Tibial nerve (tissue), 4 donors: ENCODE data around the gene LRRC15. TPM values are rescaled to one million over a fixed set of nuclear protein-coding genes. Genes with fewer than 3 reads are reported as not detected.

Source experiments
- DNase-seq, 2 donors: peaks; one replicate each; pipeline ENCODE4 v3.0.0-alpha.2; 2019; ENCODE audit warnings: low spot score in 2 of 2
- H3K27ac ChIP-seq, 4 donors: fragments of 200-600 bp; sonication (generic) in 3 of 4; one replicate each; pipeline ENCODE4 v1.5.1; 2017 to 2019; ENCODE audit warnings: mild to moderate bottlenecking in 1 of 4
- H3K27me3 ChIP-seq, 2 donors: fragments of 200-600 bp; sonication (generic) in 1 of 2; one replicate each; pipeline versions ENCODE4 v1.5.1 to v1.6.0; 2017 to 2019
- H3K36me3 ChIP-seq, 3 donors: fragments of 200-600 bp; sonication (generic); one replicate each; pipeline ENCODE4 v1.5.1; 2018 to 2019
- H3K4me1 ChIP-seq, 4 donors: fragments of 200-600 bp; sonication (generic) in 3 of 4; one replicate each; pipeline ENCODE4 v1.5.1; 2017 to 2019
- H3K4me3 ChIP-seq, 4 donors: fragments of 200-600 bp; sonication (generic) in 3 of 4; one replicate each; pipeline ENCODE4 v1.5.1; 2017 to 2019; ENCODE audit warnings: mild to moderate bottlenecking in 1 of 4, moderate library complexity in 1 of 4
- H3K9me3 ChIP-seq, 4 donors: fragments of 200-600 bp; sonication (generic) in 3 of 4; one replicate each; pipeline ENCODE4 v1.5.1; 2017 to 2019
- EP300 ChIP-seq, 2 donors: sonication (generic); formaldehyde crosslinking; IDR thresholded peaks; one replicate each; pipeline ENCODE4 v1.6.1; 2017; ENCODE audit warnings: antibody characterized with exemption in 2 of 2, mild to moderate bottlenecking in 1 of 2
- POLR2A ChIP-seq, 2 donors: fragments of 450-650 bp; IDR thresholded peaks; one replicate each; pipeline ENCODE4 v1.6.1; 2017; ENCODE audit warnings: antibody characterized with exemption in 2 of 2, mild to moderate bottlenecking in 2 of 2, moderate library complexity in 2 of 2
- WGBS, 2 donors: methylation state at CpG; one replicate each; pipeline ENCODE4 v1.1.5; 2018; 5-methylcytosine and 5-hydroxymethylcytosine counted together
- total RNA-seq, 4 donors: library from RNA; depleted of rRNA; stranded (reverse); fragments of >200 nt; gene quantifications; one replicate each; pipeline ENCODE4 v1.1.0, GENCODE V29; 2016
- TF ChIP-seq, protein P1 (sequence below), 5 experiments: fragments of 200-600 bp in 3 of 5; fragments of 450-650 bp in 2 of 5; sonication (generic) in 3 of 5; IDR thresholded peaks; one replicate each; pipeline ENCODE4 v1.5.1; 2016 to 2019; ENCODE audit warnings: antibody characterized with exemption in 5 of 5, mild to moderate bottlenecking in 3 of 5, moderate library complexity in 2 of 5

Gene LRRC15
- total RNA-seq, 4 donors from 2014 or later, result not detected

- Histone ChIP-seq H3K27ac (no peak overlapping the region), H3K36me3 (no peaks in the 10 kb centered on the region), H3K27me3 (peaks cover 0 to 1% of the 10 kb centered on the region in 2 donors), H3K4me3 (no peak overlapping the region), H3K9me3 (peaks cover 0 to 9% (median 4%) of the 10 kb centered on the region in 4 donors), H3K4me1 (no peaks in the 10 kb centered on the region)
- DNase-seq, result no peak
- WGBS, 2 donors, result 52 to 70% methylated on average over 7 of the region's 7 CpGs
- no peak for TF ChIP-seq EP300 (IDR thresholded peaks at IDR 0.05)
- TF ChIP-seq POLR2A (IDR thresholded peaks at IDR 0.05), result no peak
- TF ChIP-seq, protein P1, sequence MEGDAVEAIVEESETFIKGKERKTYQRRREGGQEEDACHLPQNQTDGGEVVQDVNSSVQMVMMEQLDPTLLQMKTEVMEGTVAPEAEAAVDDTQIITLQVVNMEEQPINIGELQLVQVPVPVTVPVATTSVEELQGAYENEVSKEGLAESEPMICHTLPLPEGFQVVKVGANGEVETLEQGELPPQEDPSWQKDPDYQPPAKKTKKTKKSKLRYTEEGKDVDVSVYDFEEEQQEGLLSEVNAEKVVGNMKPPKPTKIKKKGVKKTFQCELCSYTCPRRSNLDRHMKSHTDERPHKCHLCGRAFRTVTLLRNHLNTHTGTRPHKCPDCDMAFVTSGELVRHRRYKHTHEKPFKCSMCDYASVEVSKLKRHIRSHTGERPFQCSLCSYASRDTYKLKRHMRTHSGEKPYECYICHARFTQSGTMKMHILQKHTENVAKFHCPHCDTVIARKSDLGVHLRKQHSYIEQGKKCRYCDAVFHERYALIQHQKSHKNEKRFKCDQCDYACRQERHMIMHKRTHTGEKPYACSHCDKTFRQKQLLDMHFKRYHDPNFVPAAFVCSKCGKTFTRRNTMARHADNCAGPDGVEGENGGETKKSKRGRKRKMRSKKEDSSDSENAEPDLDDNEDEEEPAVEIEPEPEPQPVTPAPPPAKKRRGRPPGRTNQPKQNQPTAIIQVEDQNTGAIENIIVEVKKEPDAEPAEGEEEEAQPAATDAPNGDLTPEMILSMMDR (IDR thresholded peaks at IDR 0.05), result no peak
Measured at GRCh38 chr3:194386648-194387047, 17.1 kb upstream of the LRRC15 start.

DNA sequence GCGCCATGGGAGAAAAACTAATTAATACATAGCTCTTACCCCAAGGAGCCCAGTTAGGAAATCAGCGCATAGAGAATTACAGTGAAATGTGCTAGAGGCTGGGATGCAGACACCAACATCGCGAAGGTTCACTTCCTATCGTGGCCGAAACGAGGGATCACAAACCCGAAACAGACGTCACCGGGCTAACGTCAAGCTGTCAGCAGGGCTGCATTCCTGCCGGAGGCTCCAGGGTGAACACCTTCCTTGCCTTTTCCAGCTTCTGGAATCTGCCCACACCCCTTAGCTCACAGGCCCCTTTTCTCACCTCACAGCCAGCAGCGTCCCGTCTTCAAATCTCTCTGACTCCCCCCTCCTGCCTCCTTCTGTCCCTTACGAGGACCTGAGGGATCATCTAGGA lies 16.5 kb upstream of the LRRC15 start:
- Histone ChIP-seq H3K4me3 (no peak overlapping the region), H3K27ac (no peak overlapping the region), H3K4me1 (peaks cover 0 to 6% (median 0%) of the 10 kb centered on the region in 4 donors), H3K36me3 (no peaks in the 10 kb centered on the region), H3K27me3 (peaks cover 0 to 4% of the 10 kb centered on the region in 2 donors), H3K9me3 (peaks cover 0 to 6% (median 3%) of the 10 kb centered on the region in 4 donors)
- TF ChIP-seq, protein P1 (IDR thresholded peaks at IDR 0.05), result no peak
- no peak for TF ChIP-seq POLR2A (IDR thresholded peaks at IDR 0.05)
- TF ChIP-seq EP300 (IDR thresholded peaks at IDR 0.05), result no peak
- DNase-seq, result no peak
- 80 to 84% methylated on average over 15 of the region's 15 CpGs for WGBS, 2 donors

GRCh38 chr3:194384569-194385001 lies 15.0 kb upstream of the LRRC15 start:
- WGBS, 2 donors, result 90 to 92% methylated on average over 12 of the region's 12 CpGs
- H3K36me3 ChIP-seq, result no peaks in the 10 kb centered on the region
- H3K9me3 ChIP-seq, result no peaks in the 10 kb centered on the region

GRCh38 chr3:194384156-194384555 lies 14.6 kb upstream of the LRRC15 start:
- no peak for TF ChIP-seq EP300 (IDR thresholded peaks at IDR 0.05)
- TF ChIP-seq, protein P1 (IDR thresholded peaks at IDR 0.05), result no peak
- TF ChIP-seq POLR2A (IDR thresholded peaks at IDR 0.05), result no peak
- 76 to 77% methylated on average over 6 of the region's 6 CpGs for WGBS, 2 donors
- Histone ChIP-seq H3K4me3 (no peak overlapping the region), H3K27me3 (peaks cover 0 to 4% of the 10 kb centered on the region in 2 donors), H3K36me3 (no peaks in the 10 kb centered on the region), H3K4me1 (peaks cover 0 to 6% (median 0%) of the 10 kb centered on the region in 4 donors), H3K27ac (no peak overlapping the region), H3K9me3 (no peaks in the 10 kb centered on the region)
- no peak for DNase-seq

More at GRCh38 chr3:194384569-194385001, 15.0 kb upstream of the LRRC15 start:
- no peak for DNase-seq
- Histone ChIP-seq H3K27ac (no peak overlapping the region), H3K4me1 (peaks cover 0 to 6% (median 0%) of the 10 kb centered on the region in 4 donors), H3K27me3 (peaks cover 0 to 4% of the 10 kb centered on the region in 2 donors), H3K4me3 (no peak overlapping the region)
- TF ChIP-seq POLR2A (IDR thresholded peaks at IDR 0.05) (no peak), EP300 (IDR thresholded peaks at IDR 0.05) (no peak)
- TF ChIP-seq, protein P1 (IDR thresholded peaks at IDR 0.05), result no peak

- DNase-seq, result no peak
- H3K9me3 ChIP-seq, result no peaks in the 10 kb centered on the region
- peaks cover 0 to 6% of the 10 kb centered on the region in 2 donors for H3K27me3 ChIP-seq
- WGBS, 2 donors, result 90 to 95% methylated on average over 14 of the region's 14 CpGs
- TF ChIP-seq EP300 (IDR thresholded peaks at IDR 0.05) (no peak), POLR2A (IDR thresholded peaks at IDR 0.05) (no peak)
- TF ChIP-seq, protein P1 (IDR thresholded peaks at IDR 0.05), result no peak
- no peak overlapping the region for H3K4me3 ChIP-seq
- no peaks in the 10 kb centered on the region for H3K36me3 ChIP-seq
- H3K4me1 ChIP-seq, result peaks cover 0 to 6% (median 0%) of the 10 kb centered on the region in 4 donors
- H3K27ac ChIP-seq, result no peak overlapping the region
Measured at GRCh38 chr3:194383276-194383940, 13.9 kb upstream of the LRRC15 start.
